ENCODE data around the gene PSMC2.

GRCh38 chr7:103348452-103348851 is 1.0 kb downstream of the PSMC2 start:
- TF ChIP-seq CTCF (conservative IDR thresholded peaks at IDR 0.05): no peak
- no peak for TF ChIP-seq ZFX (IDR thresholded peaks at IDR 0.05)
